Large intestine (tissue), 3 donors: ENCODE data around the gene MYH13. TPM values are rescaled to one million over a fixed set of nuclear protein-coding genes. Genes with fewer than 3 reads are reported as not detected.

ENCODE experiments used
- DNase-seq, 2 donors: peaks; one replicate each; pipeline versions ENCODE4 v3.0.0 to v3.0.0-alpha.2; 2013
- H3K27ac ChIP-seq: one replicate; pipeline ENCODE4 v1.5.1; 2013; ENCODE audit warnings: low read length
- H3K27me3 ChIP-seq: 2 replicates; pipeline ENCODE4 v1.6.1; 2013; ENCODE audit warnings: low read length; ENCODE audit not compliant: control insufficient read depth, insufficient read depth
- H3K36me3 ChIP-seq: 2 replicates; pipeline ENCODE4 v1.6.1; 2013; ENCODE audit warnings: low read length; ENCODE audit not compliant: control insufficient read depth, insufficient read depth
- H3K4me1 ChIP-seq: one replicate; pipeline ENCODE4 v1.6.1; 2013; ENCODE audit warnings: low read length; ENCODE audit not compliant: control insufficient read depth, insufficient read depth
- H3K4me3 ChIP-seq: one replicate; pipeline ENCODE4 v1.5.1; 2013; ENCODE audit warnings: low read length
- H3K9me3 ChIP-seq: one replicate; pipeline ENCODE4 v1.6.1; 2013; ENCODE audit warnings: mild to moderate bottlenecking, low read depth, low read length, moderate library complexity; ENCODE audit not compliant: control insufficient read depth
- WGBS: methylation state at CpG from one replicate; pipeline ENCODE4 v1.1.5; 2013; ENCODE audit warnings: low lambda C conversion rate; ENCODE audit not compliant: insufficient coverage; 5-methylcytosine and 5-hydroxymethylcytosine counted together
- polyA plus RNA-seq: library from polyadenylated mRNA; unstranded; fragments of 120-200 nt; gene quantifications from one replicate; pipeline ENCODE4 v1.2.1, GENCODE V29; 2013

MYH13 gene
- polyA plus RNA-seq, 1 donor: 0.04 TPM

- Histone ChIP-seq H3K4me1 (no peaks in the 10 kb centered on the region), H3K27me3 (no peaks in the 10 kb centered on the region), H3K9me3 (no peaks in the 10 kb centered on the region), H3K4me3 (no peak overlapping the region), H3K36me3 (no peaks in the 10 kb centered on the region), H3K27ac (no peak overlapping the region)
- 60% methylated on average over 1 of the region's 1 CpG for WGBS
- no peak for DNase-seq
These were observed 110.4 kb downstream of the MYH13 start for GRCh38 chr17:10262451-10262850.

DNA sequence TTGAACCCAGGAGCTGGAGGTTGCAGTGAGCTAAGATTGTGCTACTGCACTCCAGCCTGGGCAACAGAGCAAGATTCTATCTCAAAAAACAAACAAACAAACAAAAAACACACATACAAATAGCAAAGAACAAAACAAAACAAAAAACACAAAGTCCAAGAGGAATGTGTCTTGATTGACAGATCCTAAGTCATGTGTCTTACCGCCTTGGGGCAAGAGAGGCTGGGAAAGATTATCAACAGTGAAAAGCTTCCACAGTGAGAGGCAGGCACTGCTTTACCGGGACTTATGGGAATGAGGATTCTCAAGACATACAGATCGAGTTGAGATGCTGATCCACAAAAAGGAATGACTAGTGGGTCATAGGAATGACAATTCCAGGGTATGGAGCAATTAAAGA is 111.7 kb downstream of the MYH13 start:
- H3K9me3 ChIP-seq: no peaks in the 10 kb centered on the region
- no peak overlapping the region for H3K4me3 ChIP-seq
- no peak for DNase-seq
- no peak overlapping the region for H3K27ac ChIP-seq
- H3K27me3 ChIP-seq: no peaks in the 10 kb centered on the region
- WGBS: 100% methylated on average over 1 of the region's 3 CpGs
- H3K4me1 ChIP-seq: no peaks in the 10 kb centered on the region
- no peaks in the 10 kb centered on the region for H3K36me3 ChIP-seq

GRCh38 chr17:10251212-10251948 is 121.4 kb downstream of the MYH13 start:
- H3K4me1 ChIP-seq: no peaks in the 10 kb centered on the region
- no peaks in the 10 kb centered on the region for H3K9me3 ChIP-seq
- no peaks in the 10 kb centered on the region for H3K27me3 ChIP-seq
- no peaks in the 10 kb centered on the region for H3K36me3 ChIP-seq
- no peak overlapping the region for H3K27ac ChIP-seq
- no peak for DNase-seq
- WGBS: 76% methylated on average over 3 of the region's 11 CpGs
- H3K4me3 ChIP-seq: no peak overlapping the region

Other genes with a start within 250 kb of the MYH13 start
- gene GAS7, start 174.4 kb downstream of the MYH13 start, polyA plus RNA-seq: 24.4 TPM
- gene MYH8, start 48.9 kb upstream of the MYH13 start, polyA plus RNA-seq: 2.1 TPM
- 0.10 TPM for gene MYH4, start 96.6 kb upstream of the MYH13 start, polyA plus RNA-seq
- gene MYH1, start 145.5 kb upstream of the MYH13 start, polyA plus RNA-seq: 0.01 TPM
- 0.03 TPM for gene MYH2, start 176.7 kb upstream of the MYH13 start, polyA plus RNA-seq